Measurements from ENCODE around the gene VWC2L. TPM values are rescaled to one million over a fixed set of nuclear protein-coding genes. Genes with fewer than 3 reads are reported as not detected.

VWC2L gene
- total RNA-seq, 2 donors from 2014 or later = not detected

DNA sequence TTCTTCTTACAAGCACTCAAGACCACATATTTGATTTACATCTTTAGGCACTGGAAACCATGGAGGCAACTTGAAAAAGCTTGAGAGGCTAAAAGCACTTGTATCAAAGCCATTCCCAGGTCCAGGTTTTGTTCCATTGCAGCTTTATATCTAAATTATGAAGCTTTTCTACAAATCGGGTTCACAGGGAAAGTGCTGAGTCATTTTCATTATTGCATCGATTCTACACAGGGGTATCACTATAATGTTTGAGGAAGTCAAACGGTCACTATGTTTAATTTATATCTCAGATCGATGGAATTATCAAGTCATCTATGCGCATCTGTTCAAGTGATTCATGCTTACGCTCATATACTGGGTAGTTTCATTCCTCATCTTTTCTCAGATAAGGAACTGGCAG is 118.7 kb downstream of the VWC2L start:
- no peaks in the 10 kb centered on the region for H3K9me3 ChIP-seq
- no peak overlapping the region for H3K9ac ChIP-seq (ENCODE audit: low read depth in 2 of 2, low read length in 2 of 2)
- no peak overlapping the region for H3K27ac ChIP-seq
- H3K4me1 ChIP-seq = no peaks in the 10 kb centered on the region
- no peak for DNase-seq
- no peaks in the 10 kb centered on the region for H3K36me3 ChIP-seq
- intact Hi-C loops (cut with DNase I) = no loop called here
- no peak overlapping the region for H3K4me3 ChIP-seq
- TF ChIP-seq, protein P1, sequence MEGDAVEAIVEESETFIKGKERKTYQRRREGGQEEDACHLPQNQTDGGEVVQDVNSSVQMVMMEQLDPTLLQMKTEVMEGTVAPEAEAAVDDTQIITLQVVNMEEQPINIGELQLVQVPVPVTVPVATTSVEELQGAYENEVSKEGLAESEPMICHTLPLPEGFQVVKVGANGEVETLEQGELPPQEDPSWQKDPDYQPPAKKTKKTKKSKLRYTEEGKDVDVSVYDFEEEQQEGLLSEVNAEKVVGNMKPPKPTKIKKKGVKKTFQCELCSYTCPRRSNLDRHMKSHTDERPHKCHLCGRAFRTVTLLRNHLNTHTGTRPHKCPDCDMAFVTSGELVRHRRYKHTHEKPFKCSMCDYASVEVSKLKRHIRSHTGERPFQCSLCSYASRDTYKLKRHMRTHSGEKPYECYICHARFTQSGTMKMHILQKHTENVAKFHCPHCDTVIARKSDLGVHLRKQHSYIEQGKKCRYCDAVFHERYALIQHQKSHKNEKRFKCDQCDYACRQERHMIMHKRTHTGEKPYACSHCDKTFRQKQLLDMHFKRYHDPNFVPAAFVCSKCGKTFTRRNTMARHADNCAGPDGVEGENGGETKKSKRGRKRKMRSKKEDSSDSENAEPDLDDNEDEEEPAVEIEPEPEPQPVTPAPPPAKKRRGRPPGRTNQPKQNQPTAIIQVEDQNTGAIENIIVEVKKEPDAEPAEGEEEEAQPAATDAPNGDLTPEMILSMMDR (IDR thresholded peaks at IDR 0.05) = no peak
- H3K27me3 ChIP-seq = no peaks in the 10 kb centered on the region

DNA sequence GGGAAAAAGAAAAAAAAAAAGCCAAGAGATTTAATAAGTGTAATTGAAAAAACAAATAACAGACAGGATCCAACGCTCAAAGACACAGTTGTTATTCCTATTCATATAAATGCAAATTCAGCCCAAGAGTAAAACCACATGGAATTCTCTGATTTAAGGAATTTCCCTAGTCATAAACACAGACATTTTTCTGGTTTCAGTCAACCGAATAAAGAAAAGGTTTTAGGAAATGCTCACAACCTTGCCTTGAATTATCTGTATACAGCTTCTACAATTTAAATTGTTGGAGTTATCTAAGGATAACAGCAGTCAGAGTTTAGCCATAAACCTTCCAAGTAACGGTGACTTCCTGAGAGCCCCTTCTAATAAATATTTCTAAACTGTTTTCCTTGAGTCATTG is 122.7 kb downstream of the VWC2L start:
- Histone ChIP-seq H3K27ac (no peak overlapping the region), H3K36me3 (no peaks in the 10 kb centered on the region), H3K4me3 (no peak overlapping the region), H3K9me3 (no peaks in the 10 kb centered on the region), H3K9ac (ENCODE audit: low read depth in 2 of 2, low read length in 2 of 2) (no peak overlapping the region), H3K27me3 (no peaks in the 10 kb centered on the region), H3K4me1 (no peaks in the 10 kb centered on the region)
- intact Hi-C loops (cut with DNase I) = no loop called here
- no peak for DNase-seq
- TF ChIP-seq, protein P1 (IDR thresholded peaks at IDR 0.05) = no peak

DNA sequence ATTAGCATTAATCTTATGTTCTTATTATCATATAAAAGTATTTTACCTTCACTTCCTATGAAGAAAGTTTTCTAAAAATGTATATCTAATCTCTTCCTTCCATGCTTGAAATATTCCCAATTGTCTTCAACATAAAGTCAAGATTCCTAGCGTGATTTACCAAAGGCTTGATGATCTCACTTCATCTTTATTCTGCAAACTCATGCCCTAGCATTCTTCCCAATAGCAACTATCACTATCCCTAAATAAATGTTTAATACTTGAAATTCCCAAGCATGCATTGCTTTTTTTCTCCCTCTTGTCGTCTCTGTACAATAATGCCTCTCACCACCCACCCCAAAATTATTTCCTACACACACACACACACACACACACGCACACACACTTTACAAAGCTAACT is 125.8 kb downstream of the VWC2L start:
- Histone ChIP-seq H3K4me3 (no peak overlapping the region), H3K27me3 (no peaks in the 10 kb centered on the region), H3K9ac (ENCODE audit: low read depth in 2 of 2, low read length in 2 of 2) (no peak overlapping the region), H3K9me3 (no peaks in the 10 kb centered on the region), H3K27ac (no peak overlapping the region), H3K36me3 (no peaks in the 10 kb centered on the region), H3K4me1 (no peaks in the 10 kb centered on the region)
- TF ChIP-seq, protein P1 (IDR thresholded peaks at IDR 0.05) = no peak
- no peak for DNase-seq
- intact Hi-C loops (cut with DNase I) = no loop called here

DNA sequence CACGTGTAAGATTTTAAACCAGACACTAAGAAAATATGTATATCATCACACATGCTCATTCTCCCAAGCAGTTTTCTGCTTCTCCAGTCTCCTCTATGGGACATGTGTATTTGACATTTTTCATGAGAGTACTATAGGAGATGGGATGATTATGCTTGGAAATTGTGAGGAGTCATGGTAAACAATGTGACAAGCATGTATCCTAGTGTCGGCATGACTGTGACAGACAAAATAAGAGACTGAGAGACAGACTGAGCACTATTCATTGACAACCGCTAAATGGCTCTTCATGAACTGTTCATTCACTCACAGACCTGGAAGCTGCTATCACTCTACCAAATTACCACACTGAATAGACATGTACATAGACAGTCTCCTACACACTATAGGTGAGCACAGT is 127.1 kb downstream of the VWC2L start:
- Histone ChIP-seq H3K36me3 (no peaks in the 10 kb centered on the region), H3K27ac (no peak overlapping the region), H3K4me1 (no peaks in the 10 kb centered on the region), H3K27me3 (no peaks in the 10 kb centered on the region), H3K4me3 (no peak overlapping the region), H3K9me3 (no peaks in the 10 kb centered on the region), H3K9ac (ENCODE audit: low read depth in 2 of 2, low read length in 2 of 2) (no peak overlapping the region)
- intact Hi-C loops (cut with DNase I) = no loop called here
- no peak for DNase-seq
- TF ChIP-seq, protein P1 (IDR thresholded peaks at IDR 0.05) = no peak

DNA sequence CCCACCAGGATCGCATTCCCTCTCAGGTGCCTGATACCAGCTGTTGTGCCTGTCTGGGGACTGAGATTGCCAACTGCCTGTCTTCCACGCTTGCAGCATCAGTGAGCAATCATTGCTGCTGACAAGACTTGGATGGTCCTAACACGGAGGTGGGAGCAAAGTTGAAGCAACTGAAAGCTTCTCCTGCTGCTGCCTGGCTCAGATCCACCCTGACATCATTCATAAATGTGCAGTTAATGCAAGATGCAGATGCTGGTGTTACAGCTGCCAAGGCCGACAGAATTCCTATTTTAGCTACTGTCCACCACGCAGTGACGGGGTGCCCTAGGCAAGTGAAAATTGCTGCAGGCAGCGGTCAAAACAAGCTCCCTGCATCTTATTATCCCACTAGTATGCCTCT is 131.4 kb downstream of the VWC2L start:
- Histone ChIP-seq H3K27ac (no peak overlapping the region), H3K9ac (ENCODE audit: low read depth in 2 of 2, low read length in 2 of 2) (no peak overlapping the region), H3K9me3 (no peaks in the 10 kb centered on the region), H3K4me1 (no peaks in the 10 kb centered on the region), H3K4me3 (no peak overlapping the region), H3K27me3 (no peaks in the 10 kb centered on the region), H3K36me3 (no peaks in the 10 kb centered on the region)
- intact Hi-C loops (cut with DNase I) = no loop called here
- DNase-seq = no peak
- TF ChIP-seq, protein P1 (IDR thresholded peaks at IDR 0.05) = no peak

DNA sequence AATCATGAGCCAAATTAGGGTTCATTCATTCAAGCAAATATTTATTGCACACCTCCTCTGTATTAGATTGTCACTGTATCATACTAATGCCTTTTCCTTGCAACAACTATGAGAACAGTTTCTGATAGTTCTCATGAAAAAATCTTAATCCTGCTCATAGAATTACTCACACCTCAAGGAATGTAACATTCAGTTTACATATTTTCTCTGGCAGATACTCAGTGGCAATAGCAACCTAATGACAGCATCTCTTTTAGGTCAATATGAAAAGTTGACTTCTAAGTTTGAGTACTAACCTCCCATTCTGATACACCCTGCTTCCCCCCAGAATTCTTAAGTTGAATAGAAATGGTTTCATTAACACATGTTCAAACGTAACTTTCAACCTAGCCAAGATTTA is 132.0 kb downstream of the VWC2L start:
- TF ChIP-seq, protein P1 (IDR thresholded peaks at IDR 0.05) = no peak
- H3K4me1 ChIP-seq = no peaks in the 10 kb centered on the region
- no peaks in the 10 kb centered on the region for H3K27me3 ChIP-seq
- H3K27ac ChIP-seq = no peak overlapping the region
- H3K9ac ChIP-seq (ENCODE audit: low read depth in 2 of 2, low read length in 2 of 2) = no peak overlapping the region
- no peak overlapping the region for H3K4me3 ChIP-seq
- no peaks in the 10 kb centered on the region for H3K9me3 ChIP-seq
- H3K36me3 ChIP-seq = no peaks in the 10 kb centered on the region
- intact Hi-C loops (cut with DNase I) = no loop called here
- DNase-seq = no peak
